ENCODE results near the gene MND1.

MND1 gene

GRCh38 chr4:153346563-153346962, 2.1 kb downstream of the MND1 start:
- no peak for DNase-seq (ENCODE audit: low spot score)

GRCh38 chr4:153347117-153347516, 2.6 kb downstream of the MND1 start:
- no peak for DNase-seq (ENCODE audit: low spot score)

- no peak for DNase-seq (ENCODE audit: low spot score)
These were observed 3.5 kb downstream of the MND1 start for GRCh38 chr4:153348006-153348405.

GRCh38 chr4:153349206-153349805, 4.8 kb downstream of the MND1 start:
- no peak for DNase-seq (ENCODE audit: low spot score)

- no peak for DNase-seq (ENCODE audit: low spot score)
These were observed 17.7 kb downstream of the MND1 start for GRCh38 chr4:153362184-153362583.

GRCh38 chr4:153364061-153364460, 19.6 kb downstream of the MND1 start:
- no peak for DNase-seq (ENCODE audit: low spot score)

- peak; percentile 11 for DNase-seq (ENCODE audit: low spot score)
These were observed 20.5 kb downstream of the MND1 start for GRCh38 chr4:153365003-153365402.

GRCh38 chr4:153366486-153366885, 22.0 kb downstream of the MND1 start:
- no peak for DNase-seq (ENCODE audit: low spot score)

GRCh38 chr4:153367092-153367491, 22.6 kb downstream of the MND1 start:
- no peak for DNase-seq (ENCODE audit: low spot score)

- DNase-seq (ENCODE audit: low spot score), result no peak
These were observed 24.5 kb downstream of the MND1 start for GRCh38 chr4:153369021-153369420.

- DNase-seq (ENCODE audit: low spot score), result no peak
These were observed 27.3 kb downstream of the MND1 start for GRCh38 chr4:153371701-153372234.

GRCh38 chr4:153372967-153373562, 28.6 kb downstream of the MND1 start:
- no peak for DNase-seq (ENCODE audit: low spot score)

- DNase-seq (ENCODE audit: low spot score), result peak; percentile 35
These were observed 30.0 kb downstream of the MND1 start for GRCh38 chr4:153374442-153374841.

- DNase-seq (ENCODE audit: low spot score), result no peak
These were observed 30.8 kb downstream of the MND1 start for GRCh38 chr4:153375303-153375702.

GRCh38 chr4:153383131-153383530, 38.6 kb downstream of the MND1 start:
- DNase-seq (ENCODE audit: low spot score), result peak; percentile 10

- DNase-seq (ENCODE audit: low spot score), result no peak
These were observed 39.7 kb downstream of the MND1 start for GRCh38 chr4:153384160-153384559.

GRCh38 chr4:153385784-153386183, 41.3 kb downstream of the MND1 start:
- DNase-seq (ENCODE audit: low spot score), result no peak

- no peak for DNase-seq (ENCODE audit: low spot score)
These were observed 43.5 kb downstream of the MND1 start for GRCh38 chr4:153387981-153388380.

- DNase-seq (ENCODE audit: low spot score), result peak; percentile 58
These were observed 48.9 kb downstream of the MND1 start for GRCh38 chr4:153393397-153393796.

GRCh38 chr4:153394945-153395344, 50.5 kb downstream of the MND1 start:
- no peak for DNase-seq (ENCODE audit: low spot score)

GRCh38 chr4:153398713-153399112, 54.2 kb downstream of the MND1 start:
- DNase-seq (ENCODE audit: low spot score), result no peak

GRCh38 chr4:153399358-153399757, 54.9 kb downstream of the MND1 start:
- no peak for DNase-seq (ENCODE audit: low spot score)

GRCh38 chr4:153401501-153401900, 57.0 kb downstream of the MND1 start:
- DNase-seq (ENCODE audit: low spot score), result no peak

- no peak for DNase-seq (ENCODE audit: low spot score)
These were observed 57.9 kb downstream of the MND1 start for GRCh38 chr4:153402366-153402765.
